Measurements from ENCODE around the gene MBLAC1. TPM values are rescaled to one million over a fixed set of nuclear protein-coding genes. Genes with fewer than 3 reads are reported as not detected.

The MBLAC1 gene
- total and polyA plus RNA-seq, 9 of the 15 experiments (the other 6 are each of a cell fraction or from before 2014, with no cell fraction given) = 0.03 to 3.1 (median 0.52) TPM

DNA sequence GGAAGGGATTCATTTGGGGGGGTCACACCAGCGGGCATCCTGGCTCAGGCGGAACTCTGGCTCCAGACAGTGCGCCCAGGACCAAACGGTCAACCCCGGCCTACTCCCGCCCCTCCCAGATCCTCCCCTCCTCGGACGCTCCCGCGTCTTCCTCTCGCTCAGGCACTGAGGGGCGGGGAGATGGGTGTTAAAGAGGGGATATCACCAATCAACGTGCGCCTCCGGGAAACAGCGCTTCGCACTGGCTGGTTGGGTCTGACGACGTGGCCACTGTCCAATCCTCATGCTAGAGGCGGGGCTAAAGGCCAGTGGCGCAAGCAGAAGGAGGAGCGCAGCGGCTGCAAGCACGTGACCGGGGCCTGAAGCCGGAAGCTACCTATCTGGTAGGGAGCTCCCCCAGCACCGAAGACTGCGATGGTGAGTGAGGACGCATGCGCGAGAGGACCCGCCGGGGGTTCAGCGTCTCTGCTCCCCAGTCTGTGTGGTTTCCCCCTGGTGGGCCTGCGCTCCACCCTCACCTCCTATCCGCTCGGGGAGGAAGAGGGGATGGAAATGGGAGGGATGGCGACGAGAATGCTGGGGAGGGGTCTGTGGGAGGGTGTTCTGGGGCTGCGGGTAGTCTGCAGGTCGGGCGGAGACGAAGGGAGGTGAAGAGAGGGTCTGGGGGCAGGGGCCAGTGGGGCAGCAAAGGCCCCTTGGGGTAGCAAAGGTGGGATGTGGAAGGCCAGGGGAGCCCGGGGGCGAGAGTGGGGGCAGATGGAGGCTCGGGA is 22.0 kb downstream of the MBLAC1 start, which contains the start of gene LAMTOR4 (continued):
- TF ChIP-seq JUN (IDR thresholded peaks at IDR 0.05; ENCODE audit: borderline replicate concordance, low read depth, low read length) (no peak; the same call in 1 of the 2 replicates), JUN (CRISPR knock-in tag; IDR thresholded peaks at IDR 0.05; ENCODE audit: borderline replicate concordance) (no peak), ZBTB17 (CRISPR knock-in tag; IDR thresholded peaks at IDR 0.05) (0 out of 2 replicates have a peak, but pooled peaks have one; percentile 22), TSC22D4 (tag; IDR thresholded peaks at IDR 0.05) (no peak), BACH1 (tag; IDR thresholded peaks at IDR 0.05) (no peak), NFE2 (IDR thresholded peaks at IDR 0.05; ENCODE audit: low read depth) (no peak), RUNX1 (IDR thresholded peaks at IDR 0.05; ENCODE audit: low read depth) (no peak; the same call in 1 of the 2 replicates), FOXA1 (IDR thresholded peaks at IDR 0.05; ENCODE audit: borderline replicate concordance) (no peak), CBFA2T3 (IDR thresholded peaks at IDR 0.05) (no peak), BDP1 (IDR thresholded peaks at IDR 0.05; ENCODE audit: insufficient read depth, insufficient read length) (no peak), PHF8 (IDR thresholded peaks at IDR 0.05; ENCODE audit: borderline replicate concordance, low read length) (peak; percentile 93; the same call in 1 of the 2 replicates), SMAD4 (CRISPR knock-in tag; conservative IDR thresholded peaks at IDR 0.05) (peak; percentile 54; the same call in 1 of the 2 replicates)
- TF ChIP-seq, protein P1, sequence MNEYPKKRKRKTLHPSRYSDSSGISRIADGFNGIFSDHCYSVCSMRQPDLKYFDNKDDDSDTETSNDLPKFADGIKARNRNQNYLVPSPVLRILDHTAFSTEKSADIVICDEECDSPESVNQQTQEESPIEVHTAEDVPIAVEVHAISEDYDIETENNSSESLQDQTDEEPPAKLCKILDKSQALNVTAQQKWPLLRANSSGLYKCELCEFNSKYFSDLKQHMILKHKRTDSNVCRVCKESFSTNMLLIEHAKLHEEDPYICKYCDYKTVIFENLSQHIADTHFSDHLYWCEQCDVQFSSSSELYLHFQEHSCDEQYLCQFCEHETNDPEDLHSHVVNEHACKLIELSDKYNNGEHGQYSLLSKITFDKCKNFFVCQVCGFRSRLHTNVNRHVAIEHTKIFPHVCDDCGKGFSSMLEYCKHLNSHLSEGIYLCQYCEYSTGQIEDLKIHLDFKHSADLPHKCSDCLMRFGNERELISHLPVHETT (CRISPR knock-in tag; conservative IDR thresholded peaks at IDR 0.05 in 1 of 2, IDR thresholded peaks at IDR 0.05 in 1 of 2) = no peak
- TF ChIP-seq, protein P2, sequence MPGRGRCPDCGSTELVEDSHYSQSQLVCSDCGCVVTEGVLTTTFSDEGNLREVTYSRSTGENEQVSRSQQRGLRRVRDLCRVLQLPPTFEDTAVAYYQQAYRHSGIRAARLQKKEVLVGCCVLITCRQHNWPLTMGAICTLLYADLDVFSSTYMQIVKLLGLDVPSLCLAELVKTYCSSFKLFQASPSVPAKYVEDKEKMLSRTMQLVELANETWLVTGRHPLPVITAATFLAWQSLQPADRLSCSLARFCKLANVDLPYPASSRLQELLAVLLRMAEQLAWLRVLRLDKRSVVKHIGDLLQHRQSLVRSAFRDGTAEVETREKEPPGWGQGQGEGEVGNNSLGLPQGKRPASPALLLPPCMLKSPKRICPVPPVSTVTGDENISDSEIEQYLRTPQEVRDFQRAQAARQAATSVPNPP (IDR thresholded peaks at IDR 0.05; ENCODE audit: borderline replicate concordance, insufficient read depth, insufficient read length) = no peak
- TF ChIP-seq, protein P3, sequence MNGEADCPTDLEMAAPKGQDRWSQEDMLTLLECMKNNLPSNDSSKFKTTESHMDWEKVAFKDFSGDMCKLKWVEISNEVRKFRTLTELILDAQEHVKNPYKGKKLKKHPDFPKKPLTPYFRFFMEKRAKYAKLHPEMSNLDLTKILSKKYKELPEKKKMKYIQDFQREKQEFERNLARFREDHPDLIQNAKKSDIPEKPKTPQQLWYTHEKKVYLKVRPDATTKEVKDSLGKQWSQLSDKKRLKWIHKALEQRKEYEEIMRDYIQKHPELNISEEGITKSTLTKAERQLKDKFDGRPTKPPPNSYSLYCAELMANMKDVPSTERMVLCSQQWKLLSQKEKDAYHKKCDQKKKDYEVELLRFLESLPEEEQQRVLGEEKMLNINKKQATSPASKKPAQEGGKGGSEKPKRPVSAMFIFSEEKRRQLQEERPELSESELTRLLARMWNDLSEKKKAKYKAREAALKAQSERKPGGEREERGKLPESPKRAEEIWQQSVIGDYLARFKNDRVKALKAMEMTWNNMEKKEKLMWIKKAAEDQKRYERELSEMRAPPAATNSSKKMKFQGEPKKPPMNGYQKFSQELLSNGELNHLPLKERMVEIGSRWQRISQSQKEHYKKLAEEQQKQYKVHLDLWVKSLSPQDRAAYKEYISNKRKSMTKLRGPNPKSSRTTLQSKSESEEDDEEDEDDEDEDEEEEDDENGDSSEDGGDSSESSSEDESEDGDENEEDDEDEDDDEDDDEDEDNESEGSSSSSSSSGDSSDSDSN (IDR thresholded peaks at IDR 0.05; ENCODE audit: borderline replicate concordance in 1 of 2, low read depth in 2 of 2, low read length in 2 of 2) = no peak
- TF ChIP-seq, protein P4, sequence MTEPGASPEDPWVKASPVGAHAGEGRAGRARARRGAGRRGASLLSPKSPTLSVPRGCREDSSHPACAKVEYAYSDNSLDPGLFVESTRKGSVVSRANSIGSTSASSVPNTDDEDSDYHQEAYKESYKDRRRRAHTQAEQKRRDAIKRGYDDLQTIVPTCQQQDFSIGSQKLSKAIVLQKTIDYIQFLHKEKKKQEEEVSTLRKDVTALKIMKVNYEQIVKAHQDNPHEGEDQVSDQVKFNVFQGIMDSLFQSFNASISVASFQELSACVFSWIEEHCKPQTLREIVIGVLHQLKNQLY (CRISPR knock-in tag; conservative IDR thresholded peaks at IDR 0.05) = no peak
- TF ChIP-seq, protein P5, sequence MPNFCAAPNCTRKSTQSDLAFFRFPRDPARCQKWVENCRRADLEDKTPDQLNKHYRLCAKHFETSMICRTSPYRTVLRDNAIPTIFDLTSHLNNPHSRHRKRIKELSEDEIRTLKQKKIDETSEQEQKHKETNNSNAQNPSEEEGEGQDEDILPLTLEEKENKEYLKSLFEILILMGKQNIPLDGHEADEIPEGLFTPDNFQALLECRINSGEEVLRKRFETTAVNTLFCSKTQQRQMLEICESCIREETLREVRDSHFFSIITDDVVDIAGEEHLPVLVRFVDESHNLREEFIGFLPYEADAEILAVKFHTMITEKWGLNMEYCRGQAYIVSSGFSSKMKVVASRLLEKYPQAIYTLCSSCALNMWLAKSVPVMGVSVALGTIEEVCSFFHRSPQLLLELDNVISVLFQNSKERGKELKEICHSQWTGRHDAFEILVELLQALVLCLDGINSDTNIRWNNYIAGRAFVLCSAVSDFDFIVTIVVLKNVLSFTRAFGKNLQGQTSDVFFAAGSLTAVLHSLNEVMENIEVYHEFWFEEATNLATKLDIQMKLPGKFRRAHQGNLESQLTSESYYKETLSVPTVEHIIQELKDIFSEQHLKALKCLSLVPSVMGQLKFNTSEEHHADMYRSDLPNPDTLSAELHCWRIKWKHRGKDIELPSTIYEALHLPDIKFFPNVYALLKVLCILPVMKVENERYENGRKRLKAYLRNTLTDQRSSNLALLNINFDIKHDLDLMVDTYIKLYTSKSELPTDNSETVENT (CRISPR knock-in tag; IDR thresholded peaks at IDR 0.05) = no peak
